NB4 (cell line): Measurements from ENCODE around the gene THAP7.

Experiments
- CTCF ChIP-seq: IDR thresholded peaks from one replicate; pipeline ENCODE4 v1.5.1; 2012; ENCODE audit warnings: low read depth, low read length
- MAX ChIP-seq: IDR thresholded peaks from 2 replicates; pipeline ENCODE4 v1.6.1; 2011; ENCODE audit warnings: low read depth, low read length
- POLR2A ChIP-seq: IDR thresholded peaks from 2 replicates; pipeline ENCODE4 v1.6.1; 2011; ENCODE audit warnings: mild to moderate bottlenecking; ENCODE audit not compliant: insufficient read length; ENCODE audit errors: extremely low read depth

GRCh38 chr22:21041937-21042336, 40.0 kb upstream of the THAP7 start:
- TF ChIP-seq POLR2A (no peak), CTCF (no peak), MAX (no peak)
